CD4-positive, alpha-beta T cell treated with Interleukin-6 for 4 hours (primary cell): ENCODE data around the gene LHX4.

ENCODE experiments used
- DNase-seq: peaks from one replicate; pipeline ENCODE4 v3.0.0-alpha.2; 2020; ENCODE audit warnings: mixed read lengths

Gene LHX4

GRCh38 chr1:180312926-180313325 lies 82.9 kb downstream of the LHX4 start:
- DNase-seq = no peak

GRCh38 chr1:180327089-180327488 lies 97.0 kb downstream of the LHX4 start:
- DNase-seq = no peak
